ENCODE data around the gene EFNA4.

Gene EFNA4

DNA sequence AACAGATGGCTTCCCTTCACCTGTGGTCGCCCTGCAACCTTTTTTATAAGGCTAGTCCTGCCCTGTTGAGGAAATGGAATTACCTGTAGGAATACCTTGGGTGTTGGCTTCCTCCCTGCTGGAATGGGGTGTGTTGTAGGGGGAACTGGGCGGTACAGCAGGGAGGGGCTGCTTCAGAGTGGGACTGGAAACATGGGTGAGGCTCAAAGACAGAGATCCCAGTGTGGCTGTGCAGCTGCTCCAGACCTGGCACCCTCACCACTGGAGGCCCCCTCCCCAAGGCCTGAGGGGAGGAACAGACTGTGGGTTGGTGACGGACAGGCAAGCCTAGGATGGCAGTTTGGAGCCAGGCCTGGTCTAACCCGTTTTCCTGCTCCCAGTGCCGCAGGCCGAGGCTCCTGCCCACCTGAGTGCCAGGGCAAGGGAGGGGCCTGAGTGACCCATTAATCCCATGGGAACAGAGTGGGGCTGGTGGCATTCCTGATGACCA, 19.6 kb downstream of the EFNA4 start:
- TF ChIP-seq, protein P1, sequence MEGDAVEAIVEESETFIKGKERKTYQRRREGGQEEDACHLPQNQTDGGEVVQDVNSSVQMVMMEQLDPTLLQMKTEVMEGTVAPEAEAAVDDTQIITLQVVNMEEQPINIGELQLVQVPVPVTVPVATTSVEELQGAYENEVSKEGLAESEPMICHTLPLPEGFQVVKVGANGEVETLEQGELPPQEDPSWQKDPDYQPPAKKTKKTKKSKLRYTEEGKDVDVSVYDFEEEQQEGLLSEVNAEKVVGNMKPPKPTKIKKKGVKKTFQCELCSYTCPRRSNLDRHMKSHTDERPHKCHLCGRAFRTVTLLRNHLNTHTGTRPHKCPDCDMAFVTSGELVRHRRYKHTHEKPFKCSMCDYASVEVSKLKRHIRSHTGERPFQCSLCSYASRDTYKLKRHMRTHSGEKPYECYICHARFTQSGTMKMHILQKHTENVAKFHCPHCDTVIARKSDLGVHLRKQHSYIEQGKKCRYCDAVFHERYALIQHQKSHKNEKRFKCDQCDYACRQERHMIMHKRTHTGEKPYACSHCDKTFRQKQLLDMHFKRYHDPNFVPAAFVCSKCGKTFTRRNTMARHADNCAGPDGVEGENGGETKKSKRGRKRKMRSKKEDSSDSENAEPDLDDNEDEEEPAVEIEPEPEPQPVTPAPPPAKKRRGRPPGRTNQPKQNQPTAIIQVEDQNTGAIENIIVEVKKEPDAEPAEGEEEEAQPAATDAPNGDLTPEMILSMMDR (IDR thresholded peaks at IDR 0.05; ENCODE audit: low read depth, low read length, poor library complexity, severe bottlenecking) = no peak
- TF ChIP-seq EZH2phosphoT487 (IDR thresholded peaks at IDR 0.05; ENCODE audit: borderline replicate concordance, low read length) = no peak
- Histone ChIP-seq H3K27ac (ENCODE audit: low read depth, low read length) (no peak overlapping the region), H4K20me1 (ENCODE audit: control insufficient read depth, insufficient read depth, low read depth, low read length) (no peaks in the 10 kb centered on the region)

DNA sequence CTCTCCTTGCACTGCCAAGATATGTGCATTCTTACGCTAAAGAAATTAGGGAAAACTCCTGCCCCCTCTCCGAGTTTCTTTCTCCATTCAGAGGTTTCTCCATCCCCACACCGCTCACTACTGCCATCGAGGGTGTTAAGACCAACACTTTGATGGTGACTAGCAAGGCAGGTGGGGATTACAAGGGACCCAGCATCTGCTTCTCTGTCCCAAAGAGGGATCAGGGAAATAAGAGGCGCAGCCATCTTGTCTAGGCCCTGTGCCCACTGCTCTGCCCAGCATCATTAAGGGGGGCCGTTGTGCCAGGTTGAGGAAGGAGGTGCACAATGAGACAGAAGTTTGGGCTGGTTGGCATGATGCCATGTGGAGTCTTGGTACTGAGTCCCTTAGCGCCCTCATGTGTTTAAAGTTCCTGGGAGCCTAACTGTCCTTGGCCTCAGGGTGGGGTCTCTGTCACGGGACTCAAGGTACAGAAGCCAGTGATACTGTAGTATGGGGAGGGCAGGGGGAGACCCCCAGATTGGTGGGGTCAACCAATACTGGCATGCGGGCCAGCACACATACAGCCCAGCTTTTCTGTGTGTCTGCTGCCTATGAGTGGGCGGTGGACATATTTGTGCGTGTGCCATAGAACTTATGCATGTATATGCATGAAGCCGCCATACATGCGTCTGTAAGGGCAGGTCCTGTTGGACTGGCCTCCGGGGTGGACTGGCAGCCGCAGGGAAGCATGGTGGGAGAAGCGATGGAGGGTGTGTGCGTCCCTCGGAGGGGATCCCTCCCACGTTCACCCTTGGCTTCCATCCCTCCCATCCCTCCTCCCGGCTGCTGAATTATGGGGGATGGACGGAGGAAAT, 20.6 kb downstream of the EFNA4 start:
- TF ChIP-seq EZH2phosphoT487 (IDR thresholded peaks at IDR 0.05; ENCODE audit: borderline replicate concordance, low read length) = no peak
- TF ChIP-seq, protein P1 (IDR thresholded peaks at IDR 0.05; ENCODE audit: low read depth, low read length, poor library complexity, severe bottlenecking) = peak; percentile 61
- H3K79me2 ChIP-seq (ENCODE audit: control insufficient read depth, low read length) = no peaks in the 10 kb centered on the region
- H3K4me1 ChIP-seq (ENCODE audit: control insufficient read depth, low read length) = peaks cover 73% of the 10 kb centered on the region
- peak overlapping the region; percentile 87 for H3K4me3 ChIP-seq (ENCODE audit: low read length)
- no peaks in the 10 kb centered on the region for H4K20me1 ChIP-seq (ENCODE audit: control insufficient read depth, insufficient read depth, low read depth, low read length)
- no peaks in the 10 kb centered on the region for H3K9me3 ChIP-seq (ENCODE audit: control insufficient read depth, insufficient read depth, low read length)
- peaks cover 20% of the 10 kb centered on the region for H3F3A ChIP-seq (ENCODE audit: control insufficient read depth, insufficient read depth)
- no peaks in the 10 kb centered on the region for H3K9me2 ChIP-seq (replicated peaks; ENCODE audit: control insufficient read depth, low read length)
- peak overlapping the region; percentile 96 for H3K4me2 ChIP-seq (ENCODE audit: low read length)
- H3K27me3 ChIP-seq (ENCODE audit: control insufficient read depth, low read length) = peaks cover 52% of the 10 kb centered on the region
- H3K36me3 ChIP-seq (ENCODE audit: control insufficient read depth, low read length) = no peaks in the 10 kb centered on the region
- peak overlapping the region; percentile 90; the same call in 1 of the 2 replicates for H3K27ac ChIP-seq (ENCODE audit: low read depth, low read length)

More for the DNA sequence above, 19.6 kb downstream of the EFNA4 start:
- Histone ChIP-seq H3K9me2 (replicated peaks; ENCODE audit: control insufficient read depth, low read length) (no peaks in the 10 kb centered on the region), H3K36me3 (ENCODE audit: control insufficient read depth, low read length) (no peaks in the 10 kb centered on the region), H3K4me3 (ENCODE audit: low read length) (0 out of 2 replicates have a peak overlapping the region, but pooled peaks have one; percentile 8), H3K27me3 (ENCODE audit: control insufficient read depth, low read length) (peaks cover 61% of the 10 kb centered on the region), H3K9me3 (ENCODE audit: control insufficient read depth, insufficient read depth, low read length) (no peaks in the 10 kb centered on the region), H3F3A (ENCODE audit: control insufficient read depth, insufficient read depth) (peaks cover 20% of the 10 kb centered on the region), H3K4me1 (ENCODE audit: control insufficient read depth, low read length) (peaks cover 83% of the 10 kb centered on the region), H3K4me2 (ENCODE audit: low read length) (peak overlapping the region; percentile 76), H3K79me2 (ENCODE audit: control insufficient read depth, low read length) (no peaks in the 10 kb centered on the region)

DNA sequence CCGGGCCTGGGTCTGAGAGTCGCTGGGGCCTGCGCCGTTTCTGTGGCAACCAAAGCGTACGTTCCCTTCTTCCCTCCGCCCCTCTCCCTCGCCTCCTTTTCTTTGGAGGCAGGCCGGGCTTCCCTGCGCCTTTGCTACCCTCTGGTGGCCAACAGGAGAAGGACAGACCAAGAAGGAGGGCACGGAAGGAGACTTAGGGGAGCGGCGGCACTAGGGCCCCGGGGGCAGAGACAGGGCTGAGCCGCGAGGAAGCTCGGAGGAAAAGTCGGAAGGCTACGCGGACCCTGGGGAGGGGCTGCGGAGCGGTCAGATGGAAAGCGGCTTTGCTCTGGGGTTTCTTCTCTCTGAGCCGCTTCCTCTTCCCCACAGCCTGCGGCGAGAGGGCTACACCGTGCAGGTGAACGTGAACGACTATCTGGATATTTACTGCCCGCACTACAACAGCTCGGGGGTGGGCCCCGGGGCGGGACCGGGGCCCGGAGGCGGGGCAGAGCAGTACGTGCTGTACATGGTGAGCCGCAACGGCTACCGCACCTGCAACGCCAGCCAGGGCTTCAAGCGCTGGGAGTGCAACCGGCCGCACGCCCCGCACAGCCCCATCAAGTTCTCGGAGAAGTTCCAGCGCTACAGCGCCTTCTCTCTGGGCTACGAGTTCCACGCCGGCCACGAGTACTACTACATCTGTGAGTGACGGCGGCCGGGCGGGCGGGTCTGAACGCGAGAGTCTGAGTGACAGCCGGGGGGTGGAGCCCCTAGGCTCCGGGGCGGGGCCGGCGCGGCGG, 21.4 kb downstream of the EFNA4 start:
- Histone ChIP-seq H3K79me2 (ENCODE audit: control insufficient read depth, low read length) (no peaks in the 10 kb centered on the region), H3K4me3 (ENCODE audit: low read length) (peak overlapping the region; percentile 87), H3K4me1 (ENCODE audit: control insufficient read depth, low read length) (peaks cover 65% of the 10 kb centered on the region), H4K20me1 (ENCODE audit: control insufficient read depth, insufficient read depth, low read depth, low read length) (no peaks in the 10 kb centered on the region), H3K27me3 (ENCODE audit: control insufficient read depth, low read length) (peaks cover 44% of the 10 kb centered on the region), H3K9me3 (ENCODE audit: control insufficient read depth, insufficient read depth, low read length) (no peaks in the 10 kb centered on the region), H3F3A (ENCODE audit: control insufficient read depth, insufficient read depth) (peaks cover 20% of the 10 kb centered on the region), H3K4me2 (ENCODE audit: low read length) (peak overlapping the region; percentile 96), H3K27ac (ENCODE audit: low read depth, low read length) (peak overlapping the region; percentile 90), H3K9me2 (replicated peaks; ENCODE audit: control insufficient read depth, low read length) (no peaks in the 10 kb centered on the region), H3K36me3 (ENCODE audit: control insufficient read depth, low read length) (no peaks in the 10 kb centered on the region)
- TF ChIP-seq EZH2phosphoT487 (IDR thresholded peaks at IDR 0.05; ENCODE audit: borderline replicate concordance, low read length) = no peak
- TF ChIP-seq, protein P1 (IDR thresholded peaks at IDR 0.05; ENCODE audit: low read depth, low read length, poor library complexity, severe bottlenecking) = peak; percentile 82
